HuH-7 (cell line): ENCODE measurements around the gene HNRNPF.
"Not testable (repeated sequence)": the region's sequence is repeated elsewhere in the genome, so short reads cannot be mapped to it uniquely, and the experiment has no call there.

ENCODE experiments used
- DNase-seq: peaks from one replicate; pipeline ENCODE4 v3.0.0; 2011; ENCODE audit warnings: low spot score

Gene HNRNPF

GRCh38 chr10:43396928-43397624 is 11.9 kb downstream of the HNRNPF start:
- peak; percentile 74 for DNase-seq

GRCh38 chr10:43396061-43396927 is 12.7 kb downstream of the HNRNPF start:
- DNase-seq: peak; percentile 72

- DNase-seq: no peak
These were observed 13.4 kb downstream of the HNRNPF start for GRCh38 chr10:43395571-43396060.

- no peak for DNase-seq
These were observed 14.1 kb downstream of the HNRNPF start for GRCh38 chr10:43394868-43395267.

GRCh38 chr10:43393606-43394360 is 15.2 kb downstream of the HNRNPF start:
- no peak for DNase-seq

DNA sequence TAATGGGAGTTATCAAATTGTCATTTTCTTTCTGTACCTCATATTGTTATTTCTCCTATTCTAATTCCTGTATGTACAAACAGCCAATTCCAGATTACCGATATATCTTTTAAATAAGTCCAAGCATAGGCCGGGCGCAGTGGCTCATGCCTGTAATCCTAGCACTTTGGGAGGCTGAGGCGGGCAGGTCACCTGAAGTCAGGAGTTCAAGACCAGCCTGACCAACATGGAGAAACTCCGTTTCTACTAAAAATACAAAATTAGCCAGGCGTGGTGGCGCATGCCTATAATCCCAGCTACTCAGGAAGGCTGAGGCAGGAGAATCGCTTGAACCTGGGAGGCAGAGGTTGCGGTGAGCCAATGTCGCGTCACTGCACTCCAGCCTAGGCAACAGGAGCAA is 15.8 kb downstream of the HNRNPF start:
- not testable (repeated sequence) for DNase-seq

GRCh38 chr10:43392748-43393147 is 16.2 kb downstream of the HNRNPF start:
- DNase-seq: no peak

- DNase-seq: no peak
These were observed 17.5 kb downstream of the HNRNPF start for GRCh38 chr10:43391496-43391895.

DNA sequence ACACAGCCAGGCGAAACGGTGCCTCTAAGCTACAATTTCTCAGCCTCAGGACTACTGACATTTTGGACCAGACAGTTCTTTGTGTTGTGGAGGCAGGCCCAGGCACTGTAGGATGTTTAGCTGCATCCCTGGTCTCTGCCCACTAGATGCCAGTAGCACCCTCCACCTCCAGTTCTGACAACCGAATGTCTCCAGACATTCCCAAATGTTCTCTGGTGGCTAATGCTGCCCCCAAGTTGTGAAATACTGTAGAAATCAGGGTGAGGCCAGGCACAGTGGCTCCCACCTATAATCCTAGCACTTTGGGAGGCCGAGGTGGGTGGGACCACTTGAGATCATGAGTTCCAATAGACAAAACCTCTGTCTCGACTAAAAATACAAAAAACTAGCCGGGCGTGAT is 18.2 kb downstream of the HNRNPF start:
- DNase-seq: no peak

GRCh38 chr10:43390333-43390732 is 18.7 kb downstream of the HNRNPF start:
- no peak for DNase-seq

GRCh38 chr10:43389867-43390266 is 19.1 kb downstream of the HNRNPF start:
- DNase-seq: no peak

GRCh38 chr10:43387678-43388032 is 21.3 kb downstream of the HNRNPF start:
- DNase-seq: no peak

DNA sequence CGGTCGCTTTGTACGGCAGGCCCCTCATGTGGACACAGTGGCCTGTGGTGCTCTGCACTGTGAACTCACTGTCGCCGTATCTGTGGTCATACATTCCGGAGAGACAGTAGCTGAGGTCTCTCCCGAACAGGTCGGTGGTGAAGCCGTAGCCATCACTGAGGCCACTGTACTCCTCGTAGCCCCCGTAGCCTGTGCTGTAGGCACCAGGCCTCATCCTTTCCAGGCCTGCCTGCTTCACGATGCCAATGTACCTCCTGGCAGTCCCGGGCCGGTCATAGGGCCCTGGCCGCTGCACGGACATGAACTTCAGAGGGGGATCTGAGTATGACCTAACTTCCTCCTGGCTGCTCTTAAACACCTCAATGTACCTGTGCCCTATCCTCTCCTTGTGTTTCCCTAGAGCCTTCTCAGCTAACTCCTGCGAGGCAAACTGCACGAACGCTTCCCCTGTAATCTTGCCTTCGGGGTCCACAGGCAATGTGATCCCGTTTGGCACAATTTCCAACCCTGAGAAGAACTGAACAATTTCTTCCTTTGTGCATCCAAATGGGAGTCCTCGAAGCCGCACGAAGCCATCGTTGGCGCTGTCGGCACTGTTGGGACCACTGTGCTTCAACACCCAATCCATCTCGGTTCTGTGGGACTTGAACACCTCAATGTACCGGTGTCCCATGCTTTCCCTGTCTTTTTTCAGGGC is 21.9 kb downstream of the HNRNPF start:
- no peak for DNase-seq

DNA sequence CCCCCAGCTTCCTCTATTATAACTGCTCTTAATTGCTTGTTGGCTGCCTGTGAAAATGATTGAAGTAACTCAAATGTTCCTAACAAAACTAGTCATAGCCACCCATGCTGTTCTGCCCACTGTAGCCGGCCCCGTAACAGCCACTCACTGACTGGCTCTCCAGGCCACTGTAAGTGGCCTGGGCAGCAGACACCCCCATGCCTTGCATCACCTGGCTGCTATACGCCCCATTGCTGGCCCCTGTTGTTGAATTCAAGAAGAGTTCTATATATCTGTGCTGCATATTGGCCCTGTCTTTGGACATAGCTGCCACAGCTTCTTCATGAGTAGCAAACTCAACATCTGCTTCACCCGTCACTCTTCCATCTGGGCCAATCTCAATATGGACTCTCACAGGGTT is 22.4 kb downstream of the HNRNPF start:
- no peak for DNase-seq

DNA sequence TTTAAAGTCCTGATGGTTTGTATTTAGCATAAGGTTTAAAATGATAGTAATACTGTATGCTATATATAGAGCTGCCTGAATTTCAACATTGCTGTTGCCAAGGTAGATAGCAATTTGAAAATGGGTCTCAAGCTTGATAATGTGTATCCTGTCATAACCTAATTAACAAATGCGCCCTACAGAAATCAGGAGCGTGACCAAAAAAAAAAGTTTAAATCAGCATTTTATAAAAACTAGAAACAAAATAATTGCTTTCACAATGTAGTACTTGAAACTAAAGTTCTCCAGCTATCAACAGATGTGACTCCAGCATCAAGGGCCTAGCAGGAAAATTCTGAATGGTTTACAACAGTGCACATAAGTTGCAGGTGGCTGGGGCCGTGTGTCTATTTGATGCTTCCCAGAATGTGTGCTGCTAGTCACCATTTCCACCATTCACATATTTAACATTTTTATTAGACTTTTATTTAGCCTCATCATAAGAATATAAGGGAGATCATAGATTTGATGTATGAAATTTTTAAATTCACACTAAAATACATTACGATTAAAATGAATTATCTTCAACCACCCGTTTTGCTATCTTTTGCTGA is 23.5 kb downstream of the HNRNPF start:
- no peak for DNase-seq

- DNase-seq: no peak
These were observed 24.4 kb downstream of the HNRNPF start for GRCh38 chr10:43384252-43385221.

DNA sequence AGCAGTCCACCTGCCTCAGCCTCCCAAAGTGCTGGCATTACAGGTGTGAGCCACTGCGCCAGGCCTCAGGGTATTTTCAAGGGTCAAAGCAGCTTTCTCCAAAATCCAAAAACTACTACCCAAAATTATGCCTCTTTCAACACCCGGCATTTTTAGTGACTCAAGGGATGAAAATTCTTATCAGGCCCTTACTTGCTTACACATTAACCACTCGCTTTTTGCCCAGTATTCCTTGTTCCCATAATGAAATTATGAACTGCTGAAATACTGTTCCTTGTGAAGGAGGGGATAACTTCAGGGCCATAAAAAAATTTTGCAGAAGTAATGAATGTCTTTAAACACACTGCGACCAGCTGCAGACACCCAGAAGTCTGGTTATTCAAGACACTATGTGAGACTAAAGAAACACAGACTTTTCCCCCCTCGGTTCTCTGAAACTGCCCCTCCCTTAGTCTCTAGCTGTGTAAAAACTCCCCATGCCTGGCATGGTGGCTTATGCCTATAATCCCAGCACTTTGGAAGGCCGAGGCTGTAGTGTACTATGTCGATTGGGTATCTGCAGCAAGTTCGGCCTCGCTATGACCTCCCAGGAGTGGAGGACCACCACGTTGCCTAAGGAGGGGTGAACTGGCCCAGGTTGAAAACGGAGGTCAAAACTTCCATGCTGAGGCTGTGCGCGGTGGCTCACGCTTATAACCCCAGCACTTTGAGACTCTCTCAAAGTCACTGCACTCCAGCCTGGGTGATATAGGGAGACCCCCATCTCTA is 25.6 kb downstream of the HNRNPF start:
- no peak for DNase-seq

GRCh38 chr10:43380610-43381222 is 28.3 kb downstream of the HNRNPF start:
- no peak for DNase-seq

- DNase-seq: no peak
These were observed 31.5 kb downstream of the HNRNPF start for GRCh38 chr10:43377424-43377883.
